Neural crest cell (in vitro differentiated cells): ENCODE data around the gene BEST4. TPM values are rescaled to one million over a fixed set of nuclear protein-coding genes. Genes with fewer than 3 reads are reported as not detected.

ENCODE experiments used
- DNase-seq: peaks from one replicate; pipeline ENCODE4 v3.0.0; 2021; ENCODE audit warnings: low read depth, mixed read lengths, low spot score
- H3K27ac Mint-ChIP-seq: one replicate; pipeline ENCODE4 v1.8.0; 2021; ENCODE audit warnings: mild to moderate bottlenecking, mixed read lengths; ENCODE audit not compliant: unreplicated experiment
- H3K27me3 Mint-ChIP-seq: 2 replicates; pipeline ENCODE4 v1.8.0; 2021; ENCODE audit warnings: low read depth, mild to moderate bottlenecking, mixed read lengths
- H3K36me3 Mint-ChIP-seq: 2 replicates; pipeline ENCODE4 v1.8.0; 2021; ENCODE audit warnings: low read depth, mild to moderate bottlenecking, mixed read lengths
- H3K4me1 Mint-ChIP-seq: 2 replicates; pipeline ENCODE4 v1.8.0; 2021; ENCODE audit warnings: mixed read lengths
- H3K4me3 Mint-ChIP-seq: one replicate; pipeline ENCODE4 v1.8.0; 2021; ENCODE audit warnings: mild to moderate bottlenecking, mixed read lengths
- H3K9me3 Mint-ChIP-seq: 2 replicates; pipeline ENCODE4 v1.8.0; 2021; ENCODE audit warnings: mixed read lengths
- total RNA-seq: library from RNA; stranded (reverse); gene quantifications from 2 replicates; pipeline ENCODE4 v1.2.1, GENCODE V29; 2021
- TF ChIP-seq, protein P1 (sequence below): fragments of 200-600 bp; sonication (generic); conservative IDR thresholded peaks from 2 replicates; pipeline ENCODE4 v1.5.0; 2021; ENCODE audit warnings: antibody characterized with exemption, mild to moderate bottlenecking

The BEST4 gene
- total RNA-seq, 1 donor from 2014 or later, result 0.23 TPM

DNA sequence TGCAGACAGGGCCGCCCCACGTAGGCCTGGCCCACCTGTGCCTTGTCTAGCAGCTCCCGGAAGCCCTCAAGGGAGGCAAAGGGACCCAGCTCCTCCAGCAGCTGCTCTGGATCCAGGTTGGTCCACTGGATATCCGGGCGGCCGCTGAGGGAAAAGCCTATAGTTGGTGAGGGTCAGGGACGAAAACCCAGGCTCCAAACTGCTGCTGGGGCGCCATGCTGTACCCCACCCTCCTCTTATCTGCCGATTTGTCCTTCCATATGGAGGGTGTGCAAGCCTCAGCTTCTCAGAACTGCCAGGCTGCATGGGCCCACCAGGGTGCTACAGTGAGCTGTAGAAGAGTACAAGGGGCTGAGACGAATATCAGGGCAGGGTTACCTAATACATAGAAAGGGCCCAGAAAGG, 42.9 kb upstream of the BEST4 start:
- Mint-ChIP-seq H3K4me3 (no peak overlapping the region), H3K4me1 (peaks cover 5% of the 10 kb centered on the region), H3K36me3 (no peaks in the 10 kb centered on the region), H3K9me3 (no peaks in the 10 kb centered on the region), H3K27ac (no peak overlapping the region), H3K27me3 (peaks cover 1% of the 10 kb centered on the region)
- TF ChIP-seq, protein P1, sequence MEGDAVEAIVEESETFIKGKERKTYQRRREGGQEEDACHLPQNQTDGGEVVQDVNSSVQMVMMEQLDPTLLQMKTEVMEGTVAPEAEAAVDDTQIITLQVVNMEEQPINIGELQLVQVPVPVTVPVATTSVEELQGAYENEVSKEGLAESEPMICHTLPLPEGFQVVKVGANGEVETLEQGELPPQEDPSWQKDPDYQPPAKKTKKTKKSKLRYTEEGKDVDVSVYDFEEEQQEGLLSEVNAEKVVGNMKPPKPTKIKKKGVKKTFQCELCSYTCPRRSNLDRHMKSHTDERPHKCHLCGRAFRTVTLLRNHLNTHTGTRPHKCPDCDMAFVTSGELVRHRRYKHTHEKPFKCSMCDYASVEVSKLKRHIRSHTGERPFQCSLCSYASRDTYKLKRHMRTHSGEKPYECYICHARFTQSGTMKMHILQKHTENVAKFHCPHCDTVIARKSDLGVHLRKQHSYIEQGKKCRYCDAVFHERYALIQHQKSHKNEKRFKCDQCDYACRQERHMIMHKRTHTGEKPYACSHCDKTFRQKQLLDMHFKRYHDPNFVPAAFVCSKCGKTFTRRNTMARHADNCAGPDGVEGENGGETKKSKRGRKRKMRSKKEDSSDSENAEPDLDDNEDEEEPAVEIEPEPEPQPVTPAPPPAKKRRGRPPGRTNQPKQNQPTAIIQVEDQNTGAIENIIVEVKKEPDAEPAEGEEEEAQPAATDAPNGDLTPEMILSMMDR, result no peak
- DNase-seq, result no peak

GRCh38 chr1:44829506-44830384, 41.8 kb upstream of the BEST4 start:
- no peak overlapping the region for H3K4me3 Mint-ChIP-seq
- H3K36me3 Mint-ChIP-seq, result no peaks in the 10 kb centered on the region
- H3K4me1 Mint-ChIP-seq, result no peaks in the 10 kb centered on the region
- DNase-seq, result no peak
- no peaks in the 10 kb centered on the region for H3K9me3 Mint-ChIP-seq
- TF ChIP-seq, protein P1, result no peak
- no peaks in the 10 kb centered on the region for H3K27me3 Mint-ChIP-seq
- H3K27ac Mint-ChIP-seq, result no peak overlapping the region

- H3K4me1 Mint-ChIP-seq, result no peaks in the 10 kb centered on the region
- TF ChIP-seq, protein P1, result no peak
- no peaks in the 10 kb centered on the region for H3K9me3 Mint-ChIP-seq
- no peak overlapping the region for H3K27ac Mint-ChIP-seq
- DNase-seq, result no peak
- H3K27me3 Mint-ChIP-seq, result no peaks in the 10 kb centered on the region
- no peaks in the 10 kb centered on the region for H3K36me3 Mint-ChIP-seq
- H3K4me3 Mint-ChIP-seq, result no peak overlapping the region
Observed at GRCh38 chr1:44828841-44829440, 41.0 kb upstream of the BEST4 start.

DNA sequence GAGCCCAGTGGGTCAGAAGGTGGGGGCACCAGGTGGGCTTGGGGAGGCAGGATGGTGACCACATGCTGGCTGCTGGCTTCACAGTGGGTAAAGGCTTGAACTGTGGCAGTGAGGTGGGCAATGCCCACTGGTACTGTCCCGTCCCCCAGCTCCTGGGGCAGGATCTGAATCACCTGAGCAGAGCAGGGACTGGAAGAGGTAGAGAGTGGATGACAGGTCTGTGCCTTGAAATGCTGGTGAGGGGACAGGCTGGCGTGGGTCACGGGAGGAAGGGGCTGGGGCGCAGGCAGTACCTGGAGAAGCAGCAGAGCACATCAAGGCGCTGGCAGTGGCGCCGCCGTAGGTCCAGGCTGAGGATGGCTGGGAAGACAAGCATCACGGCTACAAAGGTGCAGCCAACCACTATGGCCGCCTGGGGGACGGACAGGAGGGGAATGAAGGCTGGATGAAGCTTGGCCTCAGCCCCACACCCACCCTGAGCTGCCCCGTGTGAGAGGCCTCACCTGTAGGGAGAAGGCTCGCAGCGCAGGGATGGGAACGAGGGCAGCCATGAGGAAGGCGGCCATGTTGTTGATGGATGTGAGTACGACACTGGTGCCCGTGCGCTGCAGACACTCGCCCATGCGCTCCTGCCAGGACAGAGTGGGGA, 40.2 kb upstream of the BEST4 start:
- no peak for DNase-seq
- no peak overlapping the region for H3K27ac Mint-ChIP-seq
- no peaks in the 10 kb centered on the region for H3K27me3 Mint-ChIP-seq
- TF ChIP-seq, protein P1, result no peak
- H3K4me1 Mint-ChIP-seq, result no peaks in the 10 kb centered on the region
- H3K36me3 Mint-ChIP-seq, result no peaks in the 10 kb centered on the region
- H3K4me3 Mint-ChIP-seq, result no peak overlapping the region
- H3K9me3 Mint-ChIP-seq, result no peaks in the 10 kb centered on the region

DNA sequence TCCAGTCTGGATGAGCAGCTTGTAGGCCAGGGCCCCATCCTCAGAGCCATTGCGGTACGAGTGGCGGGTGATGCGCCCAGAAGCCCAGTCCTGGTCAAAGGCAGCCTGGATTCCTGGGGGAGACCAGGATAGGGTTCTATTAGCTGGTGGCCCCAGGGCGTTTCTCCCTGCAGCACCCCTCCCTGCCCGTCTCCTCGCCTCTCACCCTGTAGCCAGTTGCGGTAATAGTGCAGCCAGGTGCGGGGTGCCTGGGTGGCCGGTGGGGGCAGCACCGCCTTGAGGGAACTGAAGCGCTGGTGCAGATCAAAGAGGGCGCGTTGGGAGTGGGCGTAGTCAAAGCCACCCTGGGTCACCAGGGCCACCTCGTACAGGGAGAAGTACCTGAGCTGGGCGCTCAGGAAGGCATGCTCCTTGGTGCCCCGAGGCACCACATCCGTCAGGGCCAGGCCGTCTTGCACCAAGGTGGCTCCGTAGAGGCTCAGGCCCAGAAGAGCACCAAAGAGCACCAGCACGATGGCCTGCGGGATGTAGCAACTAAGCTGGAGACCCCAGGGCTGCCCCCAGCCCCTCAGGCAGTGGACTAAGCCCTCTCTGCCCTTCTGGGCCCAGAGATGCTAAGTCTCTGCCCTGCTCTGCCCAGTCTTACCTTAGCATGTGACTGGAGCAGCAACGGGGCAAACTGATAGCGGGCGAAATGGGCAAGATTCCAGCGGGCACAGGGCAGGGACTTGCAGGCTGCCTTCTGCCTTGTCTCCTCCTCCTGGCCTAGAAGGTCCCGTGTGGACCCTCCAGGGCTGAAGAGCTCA, 39.4 kb upstream of the BEST4 start:
- Mint-ChIP-seq H3K27ac (no peak overlapping the region), H3K4me3 (no peak overlapping the region), H3K9me3 (no peaks in the 10 kb centered on the region), H3K4me1 (no peaks in the 10 kb centered on the region), H3K27me3 (no peaks in the 10 kb centered on the region), H3K36me3 (no peaks in the 10 kb centered on the region)
- no peak for DNase-seq
- TF ChIP-seq, protein P1, result no peak
